Gastrocnemius medialis (tissue), 4 donors: ENCODE data around the gene ST6GALNAC4. TPM values are rescaled to one million over a fixed set of nuclear protein-coding genes. Genes with fewer than 3 reads are reported as not detected.
A peak's percentile ranks its signal among the peaks of the same experiment; 100 is the strongest.
"Not testable (repeated sequence)": the region's sequence is repeated elsewhere in the genome, so short reads cannot be mapped to it uniquely, and the experiment has no call there.

Source experiments
- ATAC-seq, 2 donors: fragments of 150-250 bp; one replicate each; pipeline ENCODE4 v1.9.1; 2016
- DNase-seq, 2 donors: peaks; one replicate each; pipeline ENCODE4 v3.0.0-alpha.2; 2019
- H3K27ac ChIP-seq, 4 donors: fragments of 200-600 bp; sonication (generic); 1 replicate in 1 of 4; 2 replicates in 3 of 4; pipeline ENCODE4 v1.5.1; 2016 to 2018; ENCODE audit warnings: mild to moderate bottlenecking in 2 of 4, moderate library complexity in 1 of 4
- H3K27me3 ChIP-seq, 3 donors: fragments of 200-600 bp; sonication (generic) in 2 of 3; 1 replicate in 1 of 3; 2 replicates in 2 of 3; pipeline versions ENCODE4 v1.5.1 to v1.6.0; 2016 to 2019; ENCODE audit warnings: mild to moderate bottlenecking in 1 of 3, moderate library complexity in 1 of 3
- H3K36me3 ChIP-seq, 2 donors: fragments of 200-600 bp; sonication (generic) in 1 of 2; one replicate each; pipeline ENCODE4 v1.5.1; 2017 to 2018
- H3K4me1 ChIP-seq, 2 donors: fragments of 200-600 bp; sonication (generic) in 1 of 2; one replicate each; pipeline ENCODE4 v1.5.1; 2016 to 2017; ENCODE audit warnings: mild to moderate bottlenecking in 2 of 2
- H3K4me3 ChIP-seq, 4 donors: fragments of 200-600 bp; sonication (generic) in 3 of 4; 1 replicate in 1 of 4; 2 replicates in 3 of 4; pipeline ENCODE4 v1.5.1; 2016 to 2019; ENCODE audit warnings: mild to moderate bottlenecking in 2 of 4
- H3K9me3 ChIP-seq, 3 donors: fragments of 200-600 bp; sonication (generic) in 2 of 3; 1 replicate in 1 of 3; 2 replicates in 2 of 3; pipeline ENCODE4 v1.5.1; 2016 to 2019
- CTCF ChIP-seq, 5 experiments: fragments of 450-650 bp in 3 of 5; fragments of 200-600 bp in 2 of 5; sonication (generic) in 2 of 5; IDR thresholded peaks in 4 of 5; conservative IDR thresholded peaks in 1 of 5; 1 replicate in 4 of 5; 2 replicates in 1 of 5; pipeline ENCODE4 v1.5.1; 2016 to 2019; ENCODE audit warnings: antibody characterized with exemption in 5 of 5, mild to moderate bottlenecking in 3 of 5, moderate library complexity in 3 of 5
- POLR2A ChIP-seq, 2 donors: fragments of 450-650 bp; IDR thresholded peaks; one replicate each; pipeline ENCODE4 v1.6.1; 2017; ENCODE audit warnings: antibody characterized with exemption in 2 of 2, mild to moderate bottlenecking in 2 of 2, moderate library complexity in 2 of 2
- in situ Hi-C, 4 donors: fragments of 200-750 bp; cut with MboI; loops; one replicate each; pipeline versions ENCODE4 v1.15.0 to v1.8.0; 2017; ENCODE audit warnings: low sequenced_read_pairs in 4 of 4
- intact Hi-C: fragments of 100-400 bp; cut with DNase I; formaldehyde crosslinking; loops from one replicate; pipeline ENCODE4 v1.15.1; 2023; ENCODE audit warnings: low total_unique reads
- total RNA-seq, 4 donors: library from RNA; depleted of rRNA; stranded (reverse); fragments of >200 nt; gene quantifications; one replicate each; pipeline versions ENCODE4 v1.1.0 to v1.2.3, GENCODE V29; 2016

ST6GALNAC4 gene
- total RNA-seq, 4 donors from 2014 or later, result 11.2 to 48.4 (median 23.6) TPM

- Histone ChIP-seq H3K27ac (peak overlapping the region; percentile 31 to 57 (median 40)), H3K4me1 (peaks cover 13% of the 10 kb centered on the region in 2 donors), H3K36me3 (peaks cover 0 to 38% of the 10 kb centered on the region in 2 donors), H3K4me3 (no peak overlapping the region), H3K9me3 (no peaks in the 10 kb centered on the region), H3K27me3 (no peaks in the 10 kb centered on the region)
- intact Hi-C loops, result no loop called here
- ATAC-seq (no peak), DNase-seq (no peak)
- in situ Hi-C loops, result no loop called here
- no peak for TF ChIP-seq CTCF (IDR thresholded peaks at IDR 0.05 in 4 of 5, conservative IDR thresholded peaks at IDR 0.05 in 1 of 5)
- TF ChIP-seq POLR2A (IDR thresholded peaks at IDR 0.05), result no peak
These were observed 31.8 kb downstream of the ST6GALNAC4 start for GRCh38 chr9:127884976-127885490.

- intact Hi-C loops, result no loop called here
- H3K27ac ChIP-seq, result peak overlapping the region; percentile 31 to 57 (median 39)
- no peaks in the 10 kb centered on the region for H3K27me3 ChIP-seq
- peaks cover 13% of the 10 kb centered on the region in 2 donors for H3K4me1 ChIP-seq
- H3K36me3 ChIP-seq, result peaks cover 0 to 33% of the 10 kb centered on the region in 2 donors
- H3K4me3 ChIP-seq, result no peak overlapping the region
- ATAC-seq (peak in 1 of 2 donors; percentile 44), DNase-seq (no peak)
- no peak for TF ChIP-seq CTCF (IDR thresholded peaks at IDR 0.05 in 4 of 5, conservative IDR thresholded peaks at IDR 0.05 in 1 of 5)
- TF ChIP-seq POLR2A (IDR thresholded peaks at IDR 0.05), result no peak
- in situ Hi-C loops, result no loop called here
- H3K9me3 ChIP-seq, result no peaks in the 10 kb centered on the region
These were observed 32.4 kb downstream of the ST6GALNAC4 start for GRCh38 chr9:127884427-127884911.

GRCh38 chr9:127883959-127884358, 32.9 kb downstream of the ST6GALNAC4 start:
- H3K4me1 ChIP-seq, result peaks cover 13% of the 10 kb centered on the region in 2 donors
- in situ Hi-C loops (no loop called here), intact Hi-C loops (no loop called here)
- no peaks in the 10 kb centered on the region for H3K27me3 ChIP-seq
- TF ChIP-seq POLR2A (IDR thresholded peaks at IDR 0.05) (no peak), CTCF (IDR thresholded peaks at IDR 0.05 in 4 of 5, conservative IDR thresholded peaks at IDR 0.05 in 1 of 5) (no peak)
- peaks cover 0 to 33% of the 10 kb centered on the region in 2 donors for H3K36me3 ChIP-seq
- no peaks in the 10 kb centered on the region for H3K9me3 ChIP-seq
- no peak for DNase-seq
- H3K27ac ChIP-seq, result peak overlapping the region in 2 of 4 donors; percentile 38 to 57
- no peak for ATAC-seq
- H3K4me3 ChIP-seq, result no peak overlapping the region

GRCh38 chr9:127881715-127882114, 35.1 kb downstream of the ST6GALNAC4 start:
- not testable (repeated sequence) for H3K27me3 ChIP-seq
- H3K4me1 ChIP-seq, result peaks cover 23 to 27% of the 10 kb centered on the region in 2 donors

GRCh38 chr9:127880143-127880542, 36.7 kb downstream of the ST6GALNAC4 start:
- H3K36me3 ChIP-seq, result no peaks in the 10 kb centered on the region
- ATAC-seq (no peak), DNase-seq (no peak)
- in situ Hi-C loops (no loop called here), intact Hi-C loops (no loop called here)
- H3K4me1 ChIP-seq, result peaks cover 38% of the 10 kb centered on the region in 2 donors
- H3K27ac ChIP-seq, result no peak overlapping the region
- no peak overlapping the region for H3K4me3 ChIP-seq
- no peaks in the 10 kb centered on the region for H3K27me3 ChIP-seq
- H3K9me3 ChIP-seq, result no peaks in the 10 kb centered on the region
- no peak for TF ChIP-seq CTCF (IDR thresholded peaks at IDR 0.05 in 4 of 5, conservative IDR thresholded peaks at IDR 0.05 in 1 of 5)

More at GRCh38 chr9:127881715-127882114, 35.1 kb downstream of the ST6GALNAC4 start:
- H3K27ac ChIP-seq, H3K4me3 ChIP-seq, in situ Hi-C loops, intact Hi-C loops, H3K9me3 ChIP-seq, DNase-seq, ATAC-seq: not testable (repeated sequence)
- peaks cover 0 to 13% of the 10 kb centered on the region in 2 donors for H3K36me3 ChIP-seq
